DOHH2 (cell line): ENCODE data around the gene PRKCH.

Experiments
- H3F3A ChIP-seq: fragments of 200-600 bp; sonication (generic), shearing (Covaris generic); 2 replicates; pipeline ENCODE4 v1.6.0; 2016; ENCODE audit warnings: antibody characterized with exemption, mild to moderate bottlenecking; ENCODE audit not compliant: control insufficient read depth, insufficient read depth
- H3K27ac ChIP-seq: fragments of 200-600 bp; sonication (generic); 2 replicates; pipeline ENCODE4 v1.5.1; 2014; ENCODE audit warnings: low read depth, mild to moderate bottlenecking, low read length, moderate library complexity
- H3K27me3 ChIP-seq: fragments of 200-600 bp; sonication (generic); 2 replicates; pipeline ENCODE4 v1.6.1; 2014; ENCODE audit warnings: mild to moderate bottlenecking, low read length, mixed read lengths; ENCODE audit not compliant: control insufficient read depth
- H3K36me3 ChIP-seq: fragments of 200-600 bp; sonication (generic); 2 replicates; pipeline ENCODE4 v1.6.1; 2014; ENCODE audit warnings: mild to moderate bottlenecking, low read length, moderate library complexity, mixed read lengths; ENCODE audit not compliant: control insufficient read depth
- H3K4me1 ChIP-seq: fragments of 200-600 bp; sonication (generic); 2 replicates; pipeline ENCODE4 v1.6.1; 2014; ENCODE audit warnings: mild to moderate bottlenecking, low read length, mixed read lengths; ENCODE audit not compliant: control insufficient read depth
- H3K4me2 ChIP-seq: fragments of 200-600 bp; sonication (generic); 2 replicates; pipeline ENCODE4 v1.6.0; 2014; ENCODE audit warnings: mild to moderate bottlenecking, low read length, moderate library complexity
- H3K4me3 ChIP-seq: fragments of 200-600 bp; sonication (generic); 2 replicates; pipeline ENCODE4 v1.5.1; 2014; ENCODE audit warnings: mild to moderate bottlenecking, low read length, mixed read lengths
- H3K79me2 ChIP-seq: fragments of 200-600 bp; sonication (generic); 2 replicates; pipeline ENCODE4 v1.6.1; 2014; ENCODE audit warnings: mild to moderate bottlenecking, low read length, mixed read lengths; ENCODE audit not compliant: control insufficient read depth
- H3K9me2 ChIP-seq: fragments of 200-600 bp; sonication (generic); replicated peaks from 2 replicates; pipeline ENCODE4 v1.6.1; 2014; ENCODE audit warnings: mild to moderate bottlenecking, low read length, mixed read lengths; ENCODE audit not compliant: control insufficient read depth
- H3K9me3 ChIP-seq: fragments of 200-600 bp; sonication (generic); 2 replicates; pipeline ENCODE4 v1.6.1; 2014; ENCODE audit warnings: antibody characterized with exemption, low read length, mixed read lengths; ENCODE audit not compliant: control insufficient read depth, insufficient read depth
- H4K20me1 ChIP-seq: fragments of 200-600 bp; sonication (generic); 2 replicates; pipeline ENCODE4 v1.6.0; 2014; ENCODE audit warnings: low read depth, mild to moderate bottlenecking, antibody characterized with exemption, low read length, moderate library complexity; ENCODE audit not compliant: control insufficient read depth, insufficient read depth
- CTCF ChIP-seq: fragments of 200-600 bp; sonication (generic); IDR thresholded peaks from one replicate; pipeline ENCODE4 v1.5.1; 2014; ENCODE audit warnings: antibody characterized with exemption, mild to moderate bottlenecking, low read depth, low read length; ENCODE audit not compliant: poor library complexity, severe bottlenecking
- EZH2phosphoT487 ChIP-seq: fragments of 200-600 bp; sonication (generic); IDR thresholded peaks from 2 replicates; pipeline ENCODE4 v1.6.1; 2017; ENCODE audit warnings: borderline replicate concordance, mild to moderate bottlenecking, antibody characterized with exemption, low read length, moderate library complexity, mixed read lengths

The PRKCH gene

GRCh38 chr14:61525293-61526011, 204.1 kb downstream of the PRKCH start:
- H3K4me1 ChIP-seq, result peaks cover 3% of the 10 kb centered on the region; the same call in 1 of the 2 replicates
- H3K27me3 ChIP-seq, result no peaks in the 10 kb centered on the region
- H3K27ac ChIP-seq, result no peak overlapping the region
- no peak overlapping the region for H3K4me2 ChIP-seq
- H3K4me3 ChIP-seq, result no peak overlapping the region
- H3K9me2 ChIP-seq, result no peaks in the 10 kb centered on the region
- H3K36me3 ChIP-seq, result no peaks in the 10 kb centered on the region
- H3K79me2 ChIP-seq, result no peaks in the 10 kb centered on the region
- H4K20me1 ChIP-seq, result no peaks in the 10 kb centered on the region
- no peak for TF ChIP-seq CTCF
- TF ChIP-seq EZH2phosphoT487, result no peak
- H3F3A ChIP-seq, result no peaks in the 10 kb centered on the region
- H3K9me3 ChIP-seq, result no peaks in the 10 kb centered on the region

DNA sequence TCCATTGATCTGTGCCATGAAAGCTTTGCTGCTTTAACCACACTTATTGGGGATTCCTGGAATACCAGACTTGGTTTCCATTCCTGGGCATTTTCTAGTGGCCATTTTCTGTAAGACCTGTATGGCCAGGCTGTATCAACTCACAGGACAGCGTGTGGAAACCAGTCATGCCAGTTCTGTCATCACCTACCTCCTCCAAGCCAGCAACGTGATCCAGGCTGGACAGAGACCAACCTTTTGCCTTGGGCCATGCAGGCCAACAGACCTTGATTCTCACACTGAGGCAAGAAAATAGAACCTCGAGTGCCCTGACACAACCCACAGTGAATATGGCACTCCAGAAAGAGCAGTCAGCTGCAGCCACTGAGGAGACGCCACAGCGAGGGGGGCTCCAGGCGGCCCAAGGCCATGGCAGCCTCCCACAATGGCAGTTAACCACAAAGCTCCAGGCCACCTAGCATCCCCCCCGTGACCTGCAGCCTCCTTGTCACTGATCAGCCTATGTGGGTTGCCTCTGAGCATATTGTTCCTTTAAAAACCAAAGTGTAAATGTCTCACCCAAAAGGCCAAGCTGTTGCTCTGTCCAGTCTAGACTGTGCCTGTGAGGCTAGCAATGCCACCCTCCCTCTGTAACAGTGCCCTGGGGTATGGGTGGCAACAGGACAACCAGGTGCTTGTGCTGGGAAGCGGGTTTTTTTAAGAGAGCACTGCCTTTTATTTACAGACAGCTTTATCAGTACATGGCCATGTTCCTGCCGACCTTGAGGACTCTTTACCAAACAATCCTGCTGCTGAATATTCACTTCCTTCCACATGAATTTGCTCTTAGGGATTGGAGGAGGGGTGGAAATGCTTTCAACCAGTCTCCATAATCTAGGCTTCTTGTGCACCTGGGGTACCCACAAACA, 205.3 kb downstream of the PRKCH start:
- no peak overlapping the region for H3K4me3 ChIP-seq
- no peaks in the 10 kb centered on the region for H3K9me2 ChIP-seq
- no peak for TF ChIP-seq CTCF
- H3K36me3 ChIP-seq, result no peaks in the 10 kb centered on the region
- no peaks in the 10 kb centered on the region for H3K79me2 ChIP-seq
- no peaks in the 10 kb centered on the region for H3K27me3 ChIP-seq
- no peak overlapping the region for H3K4me2 ChIP-seq
- no peaks in the 10 kb centered on the region for H3K9me3 ChIP-seq
- no peaks in the 10 kb centered on the region for H4K20me1 ChIP-seq
- peaks cover 3% of the 10 kb centered on the region; the same call in 1 of the 2 replicates for H3K4me1 ChIP-seq
- no peak overlapping the region for H3K27ac ChIP-seq
- H3F3A ChIP-seq, result no peaks in the 10 kb centered on the region

GRCh38 chr14:61527325-61528100, 206.1 kb downstream of the PRKCH start:
- H3K9me3 ChIP-seq, result no peaks in the 10 kb centered on the region
- no peaks in the 10 kb centered on the region for H4K20me1 ChIP-seq
- no peak for TF ChIP-seq CTCF
- TF ChIP-seq EZH2phosphoT487, result no peak
- H3K9me2 ChIP-seq, result no peaks in the 10 kb centered on the region
- H3F3A ChIP-seq, result no peaks in the 10 kb centered on the region
- no peak overlapping the region for H3K27ac ChIP-seq
- H3K79me2 ChIP-seq, result no peaks in the 10 kb centered on the region
- H3K27me3 ChIP-seq, result no peaks in the 10 kb centered on the region
- peaks cover 11% of the 10 kb centered on the region for H3K4me1 ChIP-seq
- H3K4me2 ChIP-seq, result no peak overlapping the region
- H3K36me3 ChIP-seq, result no peaks in the 10 kb centered on the region
- no peak overlapping the region for H3K4me3 ChIP-seq
